Measurements from ENCODE around the gene KCNH3. TPM values are rescaled to one million over a fixed set of nuclear protein-coding genes. Genes with fewer than 3 reads are reported as not detected.

KCNH3 gene
- total and polyA plus RNA-seq, 2 of the 8 experiments (the other 6 are each of a cell fraction or from before 2014, with no cell fraction given) = 0.24 to 0.50 TPM

DNA sequence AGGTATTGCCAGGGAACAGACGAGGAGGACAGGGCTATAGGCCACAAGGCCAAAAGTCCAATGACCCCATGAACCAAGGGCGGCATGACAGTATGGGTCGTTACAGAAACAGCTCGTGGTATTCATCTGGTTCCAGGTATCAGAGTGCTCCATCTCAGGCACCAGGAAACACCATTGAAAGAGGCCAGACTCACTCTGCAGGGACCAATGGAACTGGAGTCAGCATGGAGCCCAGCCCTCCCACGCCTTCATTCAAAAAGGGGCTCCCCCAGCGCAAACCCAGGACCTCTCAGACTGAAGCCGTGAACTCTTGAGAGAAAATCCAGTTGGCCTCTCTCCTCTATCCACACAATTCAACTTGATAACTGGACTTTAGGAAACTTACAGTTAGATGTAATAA is 12.9 kb upstream of the KCNH3 start:
- no peak overlapping the region for H3K56ac ChIP-seq (replicated peaks; ENCODE audit: insufficient read length, low read depth, low read length)
- H2BK120ac ChIP-seq (replicated peaks; ENCODE audit: low read depth, low read length) = no peak overlapping the region
- H3K14ac ChIP-seq (ENCODE audit: insufficient read length) = no peak overlapping the region
- H3K23me2 ChIP-seq (ENCODE audit: low read depth, low read length) = no peaks in the 10 kb centered on the region
- 93% methylated on average over 7 of the region's 7 CpGs; no CpG with 5 or more reads in 1 of the 2 experiments for WGBS, 2 experiments (ENCODE audit: extremely low coverage in 1 of 2, insufficient coverage in 1 of 2, insufficient read length in 1 of 2, insufficient replicate concordance in 2 of 2, low coverage in 1 of 2, low lambda C conversion rate in 2 of 2, missing lambda C conversion rate in 1 of 2)
- no peak overlapping the region; a peak in 1 of 8 replicates for H3K4me3 ChIP-seq (ENCODE audit: extremely low read depth in 1 of 4, insufficient read depth in 2 of 4, low read depth in 3 of 4, low read length in 4 of 4)
- H3K27ac ChIP-seq (ENCODE audit: low read depth, low read length) = no peak overlapping the region
- H2AK5ac ChIP-seq (ENCODE audit: low read depth, low read length) = no peak overlapping the region
- no peak overlapping the region for H3K4me2 ChIP-seq (ENCODE audit: insufficient read depth in 1 of 2, low read depth in 2 of 2, low read length in 2 of 2)
- ChIA-PET POLR2A (ENCODE audit: partially characterized antibody) (no interaction called here), CTCF (ENCODE audit: partially characterized antibody) (interaction anchor here (0.8 to 10.7 kb wide), 7 partner anchors 10 to 229 kb away, joined by 3 to 72 read pairs (median 7); no protein-coding TSS in a partner anchor)
- no peak overlapping the region for H3K23ac ChIP-seq (ENCODE audit: insufficient read length)
- H4K20me1 ChIP-seq (replicated peaks in 1 of 2; ENCODE audit: control insufficient read depth in 1 of 2, insufficient read depth in 2 of 2, low read length in 2 of 2) = no peaks in the 10 kb centered on the region
- H2BK20ac ChIP-seq (ENCODE audit: low read length) = no peak overlapping the region
- H2AFZ ChIP-seq (ENCODE audit: low read length) = no peak overlapping the region
- no peak overlapping the region for H4K8ac ChIP-seq (ENCODE audit: extremely low read depth, insufficient read depth, low read length)
- H3K4ac ChIP-seq (replicated peaks; ENCODE audit: insufficient read length, low read depth, low read length) = no peak overlapping the region
- H3K18ac ChIP-seq (ENCODE audit: extremely low read depth, low read length) = no peak overlapping the region
- no peaks in the 10 kb centered on the region for H3K9me3 ChIP-seq (ENCODE audit: insufficient read depth in 2 of 2, low read depth in 1 of 2, low read length in 1 of 2)
- no peak overlapping the region for H3K9ac ChIP-seq (replicated peaks in 1 of 4; ENCODE audit: extremely low read depth in 1 of 4, low read depth in 3 of 4, low read length in 3 of 4)
- H2BK15ac ChIP-seq (ENCODE audit: low read length) = no peak overlapping the region
- no peak overlapping the region for H4K91ac ChIP-seq (replicated peaks; ENCODE audit: insufficient read length, low read length)
- FAIRE-seq (no peak), DNase-seq (ENCODE audit: low read depth in 1 of 2, low spot score in 2 of 2) (no peak)
- H3K27me3 ChIP-seq (replicated peaks in 1 of 4; ENCODE audit: control insufficient read depth in 3 of 4, extremely low read depth in 1 of 4, insufficient read depth in 3 of 4, low read length in 3 of 4) = no peaks in the 10 kb centered on the region
- H4K5ac ChIP-seq (ENCODE audit: insufficient read length, low read depth, low read length) = no peak overlapping the region
- H2BK12ac ChIP-seq (ENCODE audit: low read depth, low read length) = no peak overlapping the region
- no peaks in the 10 kb centered on the region for H3K79me2 ChIP-seq (ENCODE audit: control insufficient read depth in 1 of 2, insufficient read depth in 2 of 2, low read length in 2 of 2)
- no peaks in the 10 kb centered on the region for H3K79me1 ChIP-seq (ENCODE audit: low read depth, low read length)
- no peak overlapping the region for H2BK5ac ChIP-seq (ENCODE audit: low read depth, low read length)
- peaks cover 6 to 26% (median 12%) of the 10 kb centered on the region in 4 experiments; a peak in 6 of 8 replicates for H3K36me3 ChIP-seq (ENCODE audit: control insufficient read depth in 2 of 4, insufficient read depth in 4 of 4, low read length in 3 of 4)
- TF ChIP-seq RXRA (IDR thresholded peaks at IDR 0.05; ENCODE audit: insufficient read depth, low read depth, low read length) (no peak), POLR2A (IDR thresholded peaks at IDR 0.05; ENCODE audit: control extremely low read depth in 1 of 2, low read depth in 2 of 2, low read length in 2 of 2) (no peak), SRF (IDR thresholded peaks at IDR 0.05; ENCODE audit: low read depth, low read length) (no peak), CBX8 (IDR thresholded peaks at IDR 0.05; ENCODE audit: borderline replicate concordance, low read depth, low read length) (no peak), JUND (IDR thresholded peaks at IDR 0.05; ENCODE audit: low read length) (no peak), PHF8 (conservative IDR thresholded peaks at IDR 0.05; ENCODE audit: low read depth, low read length) (no peak), SIX5 (IDR thresholded peaks at IDR 0.05; ENCODE audit: low read depth, low read length) (no peak), SP1 (IDR thresholded peaks at IDR 0.05; ENCODE audit: low read depth, low read length) (no peak)
- peaks cover 0 to 3% (median 0%) of the 10 kb centered on the region in 4 experiments; a peak in 1 of 7 replicates for H3K4me1 ChIP-seq (replicated peaks in 1 of 4; ENCODE audit: control insufficient read depth in 3 of 4, insufficient read depth in 4 of 4, low read length in 3 of 4)

Data from H1 (cell line).